Body of pancreas (tissue), 4 donors: ENCODE data around the gene LIPT2. TPM values are rescaled to one million over a fixed set of nuclear protein-coding genes. Genes with fewer than 3 reads are reported as not detected.

Experiments
- ATAC-seq: fragments of 150-250 bp; one replicate; pipeline ENCODE4 v1.9.1; 2016
- DNase-seq, 4 donors: peaks; one replicate each; pipeline ENCODE4 v3.0.0-alpha.2; 2019
- H3K27ac ChIP-seq, 4 donors: fragments of 200-600 bp; sonication (generic); 1 replicate in 3 of 4; 2 replicates in 1 of 4; pipeline versions ENCODE4 v1.5.1 to v1.6.1; 2016 to 2019; ENCODE audit warnings: mild to moderate bottlenecking in 1 of 4, mixed read lengths in 1 of 4, moderate library complexity in 1 of 4
- H3K27me3 ChIP-seq, 2 donors: fragments of 200-600 bp; sonication (generic); one replicate each; pipeline ENCODE4 v1.6.0; 2016; ENCODE audit warnings: mild to moderate bottlenecking in 1 of 2
- H3K36me3 ChIP-seq, 2 donors: fragments of 200-600 bp; sonication (generic); replicated peaks in 1 of 2; 2 replicates each; pipeline ENCODE4 v1.5.1; 2016; ENCODE audit warnings: low read depth in 2 of 2; ENCODE audit not compliant: insufficient read depth in 1 of 2
- H3K4me1 ChIP-seq: fragments of 200-600 bp; sonication (generic); one replicate; pipeline ENCODE4 v1.6.0; 2016
- H3K4me3 ChIP-seq, 2 donors: fragments of 200-600 bp; sonication (generic); 1 replicate in 1 of 2; 2 replicates in 1 of 2; pipeline ENCODE4 v1.5.1; 2016 to 2019
- H3K9me3 ChIP-seq, 3 donors: fragments of 200-600 bp; sonication (generic); 1 replicate in 2 of 3; 2 replicates in 1 of 3; pipeline ENCODE4 v1.5.1; 2016
- POLR2A ChIP-seq, 3 donors: fragments of 450-650 bp; IDR thresholded peaks; one replicate each; pipeline ENCODE4 v1.6.1; 2016; ENCODE audit warnings: antibody characterized with exemption in 3 of 3, mild to moderate bottlenecking in 2 of 3
- WGBS, 2 donors: methylation state at CpG; one replicate each; pipeline ENCODE4 v1.1.5; 2017; 5-methylcytosine and 5-hydroxymethylcytosine counted together
- intact Hi-C: fragments of 100-400 bp; cut with DNase I; formaldehyde crosslinking; loops from one replicate; pipeline ENCODE4 v1.15.1; 2023
- total RNA-seq, 2 donors: library from RNA; depleted of rRNA; stranded (reverse); fragments of >200 nt; gene quantifications; one replicate each; pipeline ENCODE4 v1.1.0, GENCODE V29; 2016
- TF ChIP-seq, protein P1 (sequence below), 7 experiments: fragments of 450-650 bp in 4 of 7; fragments of 200-600 bp in 3 of 7; sonication (generic) in 3 of 7; IDR thresholded peaks; one replicate each; pipeline ENCODE4 v1.5.1; 2016 to 2019; ENCODE audit warnings: antibody characterized with exemption in 7 of 7

LIPT2 gene
- total RNA-seq, 2 donors from 2014 or later, result 1.3 to 20.8 TPM

DNA sequence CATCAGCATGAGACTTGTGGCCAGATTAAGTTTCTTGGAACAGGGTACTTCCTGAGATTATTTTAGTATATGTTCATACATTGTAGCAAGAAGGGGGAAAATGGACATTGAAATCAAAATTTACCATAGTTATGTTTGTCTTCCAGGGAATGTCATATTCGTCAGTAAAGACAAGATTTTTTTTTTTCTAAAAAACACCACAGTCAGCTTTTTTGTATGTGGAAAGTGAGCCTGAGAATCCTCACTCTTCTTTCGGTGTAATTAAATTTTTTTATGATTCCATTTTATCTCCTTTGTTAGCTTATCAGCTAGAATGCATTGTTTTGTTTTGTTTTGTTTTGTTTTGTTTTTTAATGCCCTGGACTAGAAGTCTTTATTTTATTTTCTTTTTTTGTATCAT, 31.5 kb upstream of the LIPT2 start:
- DNase-seq, result no peak
- Histone ChIP-seq H3K9me3 (no peaks in the 10 kb centered on the region), H3K36me3 (no peaks in the 10 kb centered on the region), H3K4me1 (no peaks in the 10 kb centered on the region), H3K27ac (no peak overlapping the region), H3K27me3 (no peaks in the 10 kb centered on the region), H3K4me3 (no peak overlapping the region)
- no peak for TF ChIP-seq POLR2A (IDR thresholded peaks at IDR 0.05)
- TF ChIP-seq, protein P1, sequence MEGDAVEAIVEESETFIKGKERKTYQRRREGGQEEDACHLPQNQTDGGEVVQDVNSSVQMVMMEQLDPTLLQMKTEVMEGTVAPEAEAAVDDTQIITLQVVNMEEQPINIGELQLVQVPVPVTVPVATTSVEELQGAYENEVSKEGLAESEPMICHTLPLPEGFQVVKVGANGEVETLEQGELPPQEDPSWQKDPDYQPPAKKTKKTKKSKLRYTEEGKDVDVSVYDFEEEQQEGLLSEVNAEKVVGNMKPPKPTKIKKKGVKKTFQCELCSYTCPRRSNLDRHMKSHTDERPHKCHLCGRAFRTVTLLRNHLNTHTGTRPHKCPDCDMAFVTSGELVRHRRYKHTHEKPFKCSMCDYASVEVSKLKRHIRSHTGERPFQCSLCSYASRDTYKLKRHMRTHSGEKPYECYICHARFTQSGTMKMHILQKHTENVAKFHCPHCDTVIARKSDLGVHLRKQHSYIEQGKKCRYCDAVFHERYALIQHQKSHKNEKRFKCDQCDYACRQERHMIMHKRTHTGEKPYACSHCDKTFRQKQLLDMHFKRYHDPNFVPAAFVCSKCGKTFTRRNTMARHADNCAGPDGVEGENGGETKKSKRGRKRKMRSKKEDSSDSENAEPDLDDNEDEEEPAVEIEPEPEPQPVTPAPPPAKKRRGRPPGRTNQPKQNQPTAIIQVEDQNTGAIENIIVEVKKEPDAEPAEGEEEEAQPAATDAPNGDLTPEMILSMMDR (IDR thresholded peaks at IDR 0.05), result no peak
- intact Hi-C loops, result no loop called here
- ATAC-seq, result no peak
- 65 to 77% methylated on average over 2 of the region's 2 CpGs for WGBS, 2 donors

DNA sequence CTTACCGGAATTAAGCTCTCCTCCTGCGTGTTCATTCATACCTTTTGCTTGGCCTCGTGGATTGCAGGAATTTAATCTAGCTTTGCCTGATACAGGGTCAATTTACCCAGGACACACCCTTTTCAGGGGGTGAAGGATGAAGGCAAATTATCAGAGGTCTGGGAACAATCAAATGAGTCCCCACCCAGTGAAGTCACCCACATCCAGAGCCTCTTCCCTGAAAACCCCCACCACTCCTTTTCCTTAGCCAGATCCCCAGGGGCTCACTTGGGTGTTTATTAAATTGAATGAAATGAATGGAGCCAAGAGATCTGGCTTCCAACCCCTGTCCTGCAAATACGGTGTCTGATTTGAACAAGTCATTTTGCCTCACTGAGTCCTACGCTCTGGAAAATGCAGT, 31.0 kb upstream of the LIPT2 start:
- Histone ChIP-seq H3K4me1 (no peaks in the 10 kb centered on the region), H3K27me3 (no peaks in the 10 kb centered on the region), H3K36me3 (no peaks in the 10 kb centered on the region), H3K9me3 (no peaks in the 10 kb centered on the region), H3K27ac (no peak overlapping the region), H3K4me3 (no peak overlapping the region)
- TF ChIP-seq POLR2A (IDR thresholded peaks at IDR 0.05), result no peak
- TF ChIP-seq, protein P1 (IDR thresholded peaks at IDR 0.05), result no peak
- ATAC-seq (no peak), DNase-seq (no peak)
- 69 to 75% methylated on average over 5 of the region's 5 CpGs for WGBS, 2 donors
- intact Hi-C loops, result no loop called here

DNA sequence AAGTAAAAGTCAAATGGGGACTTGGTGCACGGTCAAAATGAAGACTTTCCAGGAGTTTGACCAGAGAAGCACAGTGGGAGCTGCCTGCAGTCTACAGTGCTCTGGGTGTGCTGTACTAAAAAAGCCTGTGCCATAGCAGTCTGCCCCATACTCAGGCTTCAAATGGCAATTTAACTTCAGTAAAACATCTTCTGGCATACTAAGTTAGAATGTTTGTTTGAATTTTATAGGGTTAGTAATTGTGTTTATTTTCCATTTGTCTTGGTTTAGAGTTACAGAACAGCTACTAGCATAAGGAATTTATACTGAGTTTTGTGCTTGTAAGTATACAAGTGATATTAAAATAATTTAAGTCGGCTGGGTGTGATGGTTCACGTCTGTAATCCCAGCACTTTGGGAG, 29.3 kb upstream of the LIPT2 start:
- no peaks in the 10 kb centered on the region for H3K27me3 ChIP-seq
- no peaks in the 10 kb centered on the region for H3K9me3 ChIP-seq
- 78 to 79% methylated on average over 3 of the region's 3 CpGs for WGBS, 2 donors
- intact Hi-C loops, result no loop called here
- no peak overlapping the region for H3K4me3 ChIP-seq
- H3K27ac ChIP-seq, result no peak overlapping the region
- ATAC-seq (no peak), DNase-seq (no peak)
- H3K4me1 ChIP-seq, result no peaks in the 10 kb centered on the region
- TF ChIP-seq, protein P1 (IDR thresholded peaks at IDR 0.05), result no peak
- TF ChIP-seq POLR2A (IDR thresholded peaks at IDR 0.05), result no peak
- H3K36me3 ChIP-seq, result no peaks in the 10 kb centered on the region

DNA sequence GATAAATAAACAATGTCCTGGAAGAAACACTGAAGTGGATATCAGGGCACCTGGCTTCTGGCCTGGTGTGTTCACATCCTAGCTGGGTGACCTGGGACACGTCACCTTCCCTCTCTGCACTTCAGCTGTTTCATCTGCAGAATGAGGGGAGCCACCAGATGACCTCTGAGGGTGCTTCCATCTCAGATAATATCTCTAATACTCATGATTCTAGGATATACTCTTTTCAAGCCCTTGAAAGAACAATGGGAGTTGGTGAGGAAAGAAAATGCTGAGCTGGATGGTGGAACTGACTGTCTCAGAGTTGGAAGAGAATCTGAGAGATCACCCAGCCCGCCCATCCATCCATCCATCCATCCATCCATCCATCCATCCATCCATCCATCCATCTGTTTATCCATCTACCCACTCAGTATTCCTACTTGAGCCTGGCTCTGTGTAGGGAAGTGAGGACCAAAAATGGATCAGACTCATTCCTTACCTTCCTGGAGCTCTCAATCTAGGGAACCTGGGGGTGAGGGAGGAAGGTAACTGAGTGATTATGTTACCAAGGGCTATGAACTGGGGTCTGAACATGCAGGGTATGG, 28.2 kb upstream of the LIPT2 start:
- no peaks in the 10 kb centered on the region for H3K4me1 ChIP-seq
- 81 to 84% methylated on average over 2 of the region's 2 CpGs for WGBS, 2 donors
- H3K27ac ChIP-seq, result peak overlapping the region in 1 of 4 donors; percentile 44
- H3K27me3 ChIP-seq, result no peaks in the 10 kb centered on the region
- DNase-seq (no peak), ATAC-seq (peak; percentile 15)
- intact Hi-C loops, result no loop called here
- TF ChIP-seq POLR2A (IDR thresholded peaks at IDR 0.05), result no peak
- TF ChIP-seq, protein P1 (IDR thresholded peaks at IDR 0.05), result no peak
- H3K9me3 ChIP-seq, result no peaks in the 10 kb centered on the region
- H3K36me3 ChIP-seq, result no peaks in the 10 kb centered on the region
- no peak overlapping the region for H3K4me3 ChIP-seq
